Measurements from ENCODE around the gene ZMYND19. TPM values are rescaled to one million over a fixed set of nuclear protein-coding genes. Genes with fewer than 3 reads are reported as not detected.
"Not testable (repeated sequence)": the region's sequence is repeated elsewhere in the genome, so short reads cannot be mapped to it uniquely, and the experiment has no call there.

Gene ZMYND19
- total RNA-seq, 1 experiment from 2014 or later: 66.3 TPM

DNA sequence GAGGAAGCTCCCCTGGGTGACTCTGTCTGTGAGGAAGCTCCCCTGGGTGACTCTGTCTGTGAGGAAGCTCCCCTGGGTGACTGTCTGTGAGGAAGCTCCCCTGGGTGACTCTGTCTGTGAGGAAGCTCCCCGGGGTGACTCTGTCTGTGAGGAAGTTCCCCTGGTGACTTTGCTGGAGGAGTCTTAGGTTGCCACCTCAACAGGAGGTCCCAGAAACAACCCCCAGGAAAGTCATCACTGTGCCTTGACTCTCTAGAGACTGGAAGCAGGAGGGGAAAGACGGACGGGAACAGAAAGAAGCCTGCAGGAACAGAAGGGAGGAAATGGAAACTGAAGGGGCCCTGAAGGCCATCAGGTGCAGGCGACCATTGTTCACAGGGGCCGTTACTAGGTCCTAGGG, 21.9 kb downstream of the ZMYND19 start:
- H3K27me3 ChIP-seq (ENCODE audit: control insufficient read depth, insufficient read depth, low read length); H3K4me3 ChIP-seq (ENCODE audit: insufficient read depth, low read depth, low read length); DNase-seq: not testable (repeated sequence)
- H3K36me3 ChIP-seq (replicated peaks; ENCODE audit: control insufficient read depth, insufficient read depth, low read length): peaks cover 17% of the 10 kb centered on the region

DNA sequence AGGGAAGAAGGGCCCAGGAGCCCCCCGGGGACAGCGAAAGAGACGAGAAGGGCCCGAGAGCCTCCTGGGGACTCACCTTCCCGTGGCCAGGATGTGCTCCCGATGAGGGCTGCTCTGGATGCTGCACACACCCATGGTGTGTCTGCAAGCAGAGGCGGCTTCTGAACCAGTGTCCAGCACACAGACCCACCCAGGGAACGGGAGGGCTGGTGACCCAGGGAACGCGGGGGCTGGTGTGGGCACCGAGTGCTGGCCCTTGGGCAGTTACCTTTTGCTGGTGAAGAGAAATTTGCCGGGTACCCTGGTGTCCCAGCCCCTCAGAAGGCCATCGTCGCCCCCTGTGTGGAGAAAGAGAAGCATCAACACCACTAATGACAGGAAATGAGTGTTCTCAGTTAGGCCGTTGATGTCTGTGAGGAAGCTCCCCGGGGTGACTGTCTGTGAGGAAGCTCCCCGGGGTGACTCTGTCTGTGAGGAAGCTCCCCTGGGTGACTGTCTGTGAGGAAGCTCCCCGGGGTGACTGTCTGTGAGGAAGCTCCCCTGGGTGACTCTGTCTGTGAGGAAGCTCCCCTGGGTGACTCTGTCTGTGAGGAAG, 25.4 kb downstream of the ZMYND19 start:
- no peaks in the 10 kb centered on the region for H3K27me3 ChIP-seq (ENCODE audit: control insufficient read depth, insufficient read depth, low read length)
- no peak for DNase-seq
- no peak overlapping the region for H3K4me3 ChIP-seq (ENCODE audit: insufficient read depth, low read depth, low read length)
- H3K36me3 ChIP-seq (replicated peaks; ENCODE audit: control insufficient read depth, insufficient read depth, low read length): peaks cover 9% of the 10 kb centered on the region

DNA sequence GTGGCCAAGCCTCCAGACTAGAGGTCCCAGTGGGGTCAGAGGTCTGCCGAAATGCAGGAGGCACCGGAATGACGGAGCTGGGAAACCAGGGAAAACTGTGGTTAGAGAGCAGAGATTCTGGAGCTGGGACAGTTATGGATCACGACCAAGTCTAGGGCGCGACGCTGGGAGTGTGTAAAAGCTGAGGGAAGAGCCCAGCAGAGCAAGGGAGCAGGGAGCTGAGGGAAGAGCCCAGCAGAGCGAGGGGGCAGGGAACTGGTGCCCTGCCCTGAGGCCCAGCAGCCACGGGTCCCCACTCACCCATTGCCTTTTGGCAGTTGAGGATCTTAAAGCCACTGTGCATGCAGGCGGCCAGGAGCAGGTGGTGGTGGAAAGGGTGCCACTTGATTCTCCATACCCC, 26.2 kb downstream of the ZMYND19 start:
- DNase-seq: no peak
- Histone ChIP-seq H3K4me3 (ENCODE audit: insufficient read depth, low read depth, low read length) (no peak overlapping the region), H3K36me3 (replicated peaks; ENCODE audit: control insufficient read depth, insufficient read depth, low read length) (peaks cover 9% of the 10 kb centered on the region), H3K27me3 (ENCODE audit: control insufficient read depth, insufficient read depth, low read length) (no peaks in the 10 kb centered on the region)

DNA sequence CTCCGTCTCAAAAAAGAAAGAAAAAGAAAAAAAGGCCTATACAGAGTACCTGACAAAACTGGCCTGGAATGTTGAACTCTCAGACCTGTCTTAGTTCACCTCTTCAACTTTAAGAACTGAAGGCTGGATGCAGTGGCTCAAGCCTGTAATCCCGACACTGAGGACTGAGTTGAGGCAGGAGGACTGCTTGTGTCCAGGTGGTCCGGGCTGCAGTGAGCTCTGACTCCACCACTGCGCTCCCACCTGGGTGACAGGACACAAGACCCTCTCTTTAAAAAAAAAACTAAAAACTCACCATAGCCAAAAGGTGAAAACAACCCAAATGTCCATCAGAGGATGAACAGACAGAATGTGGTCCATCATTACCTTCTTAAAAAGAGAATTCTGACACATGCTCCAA, 32.2 kb downstream of the ZMYND19 start:
- Histone ChIP-seq H3K4me3 (ENCODE audit: insufficient read depth, low read depth, low read length) (no peak overlapping the region), H3K36me3 (replicated peaks; ENCODE audit: control insufficient read depth, insufficient read depth, low read length) (peaks cover 10% of the 10 kb centered on the region), H3K27me3 (ENCODE audit: control insufficient read depth, insufficient read depth, low read length) (no peaks in the 10 kb centered on the region)
- DNase-seq: no peak

DNA sequence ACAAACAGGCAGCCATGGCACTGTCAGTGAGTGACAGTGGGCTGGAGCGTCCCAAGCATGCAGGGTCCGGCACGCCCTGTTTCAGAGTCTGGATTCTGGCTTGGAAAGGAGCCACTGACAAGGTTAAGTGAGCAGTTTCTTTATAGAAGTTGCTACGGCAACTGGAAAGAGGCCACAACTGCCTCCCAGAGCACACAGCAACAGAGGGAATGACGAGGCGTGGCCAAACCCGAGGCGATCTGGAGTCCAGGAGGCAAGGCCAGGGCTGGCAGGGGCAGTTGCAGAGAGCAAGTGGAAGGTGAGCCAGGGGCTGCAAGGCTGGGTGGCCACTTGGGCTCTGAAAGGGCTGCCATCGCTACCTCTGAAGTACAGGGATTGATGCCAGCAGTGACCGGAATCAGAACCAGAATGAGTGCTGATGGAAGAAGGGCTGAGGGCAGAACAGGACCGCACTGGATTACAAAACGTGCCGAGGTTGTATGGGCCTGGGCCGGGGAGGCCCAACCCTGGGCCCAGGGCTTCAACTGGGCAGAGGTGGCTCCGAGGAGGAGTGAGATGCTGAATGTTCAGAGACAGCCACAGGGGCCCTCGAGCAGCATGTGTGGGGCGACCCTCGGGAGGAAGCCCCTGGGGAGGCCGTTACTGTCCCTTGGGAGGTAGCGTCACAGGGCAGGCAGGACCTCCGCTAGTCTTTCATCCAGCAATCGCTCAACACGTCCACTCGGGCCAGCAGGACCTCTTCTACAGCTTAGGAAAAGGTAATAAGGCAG, 34.1 kb downstream of the ZMYND19 start:
- Histone ChIP-seq H3K4me3 (ENCODE audit: insufficient read depth, low read depth, low read length) (no peak overlapping the region), H3K36me3 (replicated peaks; ENCODE audit: control insufficient read depth, insufficient read depth, low read length) (peaks cover 10% of the 10 kb centered on the region), H3K27me3 (ENCODE audit: control insufficient read depth, insufficient read depth, low read length) (no peaks in the 10 kb centered on the region)
- DNase-seq: no peak

DNA sequence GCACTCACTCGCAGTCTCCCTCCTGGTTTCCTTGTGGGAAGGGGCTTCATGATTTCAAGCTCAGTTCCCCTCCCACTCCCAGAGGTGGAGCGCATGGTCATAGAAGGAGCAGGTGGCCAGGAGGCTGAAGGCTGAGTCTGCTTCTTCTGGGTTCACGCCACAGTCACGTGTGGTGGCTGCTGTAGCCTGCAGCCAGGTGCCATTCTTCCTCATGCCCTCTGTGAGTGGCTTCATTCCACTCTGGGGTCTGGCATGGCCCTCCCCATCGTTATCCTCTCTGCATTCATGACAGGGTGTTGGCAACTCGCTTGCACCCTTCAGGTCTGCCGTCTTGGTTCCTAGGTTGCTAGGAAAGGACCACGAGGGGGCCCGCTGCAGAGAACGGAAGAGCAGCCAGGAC, 35.1 kb downstream of the ZMYND19 start:
- no peaks in the 10 kb centered on the region for H3K27me3 ChIP-seq (ENCODE audit: control insufficient read depth, insufficient read depth, low read length)
- no peak for DNase-seq

DNA sequence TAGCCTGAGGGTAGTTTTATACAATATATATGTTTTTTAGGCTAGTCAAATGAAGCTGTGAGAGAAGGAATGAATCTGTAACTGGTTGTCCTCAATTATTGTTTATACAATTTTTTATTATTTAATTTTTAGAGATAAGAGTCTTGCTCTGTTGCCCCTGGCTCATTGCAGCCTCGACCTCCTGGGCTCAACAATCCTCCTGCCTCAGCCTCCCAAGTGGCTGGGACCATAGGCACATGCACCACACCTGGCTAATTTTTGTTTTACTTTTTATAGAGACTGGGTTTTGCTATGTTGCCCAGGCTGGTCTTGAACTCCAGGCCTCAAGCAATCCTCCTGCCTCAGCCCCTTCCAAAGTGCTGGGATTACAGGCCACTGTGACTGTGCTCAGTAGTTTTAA, 36.0 kb downstream of the ZMYND19 start:
- peaks cover 10% of the 10 kb centered on the region for H3K36me3 ChIP-seq (replicated peaks; ENCODE audit: control insufficient read depth, insufficient read depth, low read length)
- no peak overlapping the region for H3K4me3 ChIP-seq (ENCODE audit: insufficient read depth, low read depth, low read length)
- no peak for DNase-seq
- no peaks in the 10 kb centered on the region for H3K27me3 ChIP-seq (ENCODE audit: control insufficient read depth, insufficient read depth, low read length)

More for the DNA sequence above, 35.1 kb downstream of the ZMYND19 start:
- Histone ChIP-seq H3K36me3 (replicated peaks; ENCODE audit: control insufficient read depth, insufficient read depth, low read length) (peaks cover 10% of the 10 kb centered on the region), H3K4me3 (ENCODE audit: insufficient read depth, low read depth, low read length) (no peak overlapping the region)

DNA sequence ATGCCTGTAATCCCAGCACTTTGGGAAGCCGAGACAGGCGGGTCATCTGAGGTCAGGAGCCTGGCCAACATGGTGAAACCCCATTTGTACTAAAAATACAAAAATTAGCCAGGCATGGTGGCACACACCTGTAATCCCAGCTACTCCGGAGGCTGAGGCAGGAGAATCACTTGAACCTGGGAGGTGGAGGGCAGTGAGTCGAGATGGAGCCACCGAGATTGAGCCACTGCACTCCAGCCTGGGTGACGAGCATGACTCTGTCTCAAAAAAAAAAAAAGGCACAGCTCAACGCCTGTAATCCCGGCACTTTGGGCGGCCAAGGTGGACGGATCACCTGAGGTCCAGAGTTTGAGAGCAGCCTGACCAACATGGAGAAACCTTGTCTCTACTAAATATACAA, 36.7 kb downstream of the ZMYND19 start:
- H3K36me3 ChIP-seq (replicated peaks; ENCODE audit: control insufficient read depth, insufficient read depth, low read length); H3K4me3 ChIP-seq (ENCODE audit: insufficient read depth, low read depth, low read length); DNase-seq; H3K27me3 ChIP-seq (ENCODE audit: control insufficient read depth, insufficient read depth, low read length): not testable (repeated sequence)

DNA sequence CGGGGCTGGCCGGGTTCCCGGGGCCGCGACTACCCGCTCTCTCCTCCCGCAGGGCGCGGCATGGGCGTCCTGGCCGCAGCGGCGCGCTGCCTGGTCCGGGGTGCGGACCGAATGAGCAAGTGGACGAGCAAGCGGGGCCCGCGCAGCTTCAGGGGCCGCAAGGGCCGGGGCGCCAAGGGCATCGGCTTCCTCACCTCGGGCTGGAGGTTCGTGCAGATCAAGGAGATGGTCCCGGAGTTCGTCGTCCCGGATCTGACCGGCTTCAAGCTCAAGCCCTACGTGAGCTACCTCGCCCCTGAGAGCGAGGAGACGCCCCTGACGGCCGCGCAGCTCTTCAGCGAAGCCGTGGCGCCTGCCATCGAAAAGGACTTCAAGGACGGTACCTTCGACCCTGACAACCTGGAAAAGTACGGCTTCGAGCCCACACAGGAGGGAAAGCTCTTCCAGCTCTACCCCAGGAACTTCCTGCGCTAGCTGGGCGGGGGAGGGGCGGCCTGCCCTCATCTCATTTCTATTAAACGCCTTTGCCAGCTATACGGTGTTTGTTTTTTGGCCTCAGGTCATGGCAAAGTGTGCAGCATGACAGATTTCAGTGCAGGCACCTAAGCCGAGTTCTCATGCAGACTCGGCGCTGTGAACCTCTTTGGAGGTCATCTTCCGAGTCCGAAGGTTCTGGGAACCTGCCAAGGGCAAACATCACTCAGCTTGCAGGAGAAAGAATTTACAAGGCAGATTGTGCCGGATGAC, 38.1 kb downstream of the ZMYND19 start:
- H3K36me3 ChIP-seq (replicated peaks; ENCODE audit: control insufficient read depth, insufficient read depth, low read length): peaks cover 6% of the 10 kb centered on the region
- H3K4me3 ChIP-seq (ENCODE audit: insufficient read depth, low read depth, low read length): peak overlapping the region; percentile 94
- DNase-seq: no peak
- no peaks in the 10 kb centered on the region for H3K27me3 ChIP-seq (ENCODE audit: control insufficient read depth, insufficient read depth, low read length)

DNA sequence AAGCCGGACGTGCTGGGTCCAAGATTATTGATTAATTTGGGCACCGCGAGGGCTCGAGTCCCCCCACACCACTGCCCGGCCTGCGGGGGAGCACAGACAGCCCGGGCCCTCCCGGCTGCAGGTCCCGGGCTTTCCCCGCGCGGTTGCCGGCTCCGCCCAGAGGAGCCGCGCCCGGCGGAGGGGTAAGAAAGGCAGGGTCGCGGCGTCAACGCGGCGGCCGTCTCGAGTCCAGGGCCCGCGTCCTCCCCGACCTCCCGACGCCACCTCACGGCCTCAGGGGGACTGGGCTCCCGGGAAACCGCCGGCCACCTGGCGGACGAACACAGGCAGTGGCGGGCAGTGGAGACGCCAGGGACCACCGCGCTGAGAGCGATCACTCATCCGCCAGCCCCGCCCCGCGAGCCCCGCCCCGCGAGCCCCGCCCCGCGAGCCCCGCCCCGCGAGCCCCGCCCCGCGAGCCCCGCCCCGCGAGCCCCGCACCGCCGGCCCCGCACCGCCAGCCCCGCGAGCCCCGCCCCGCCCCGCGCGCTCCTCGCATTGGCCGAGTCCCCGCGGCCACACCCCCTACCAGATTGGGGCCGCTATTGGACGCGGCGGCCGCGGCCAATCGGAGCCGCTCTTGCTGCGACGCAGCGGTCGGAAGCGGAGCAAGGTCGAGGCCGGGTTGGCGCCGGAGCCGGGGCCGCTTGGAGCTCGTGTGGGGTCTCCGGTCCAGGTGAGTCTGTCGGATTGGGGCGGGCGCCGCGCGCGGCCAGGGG, 38.9 kb downstream of the ZMYND19 start, which contains the start of gene MRPL41:
Gene MRPL41 (plus strand): TSS at position 616 of the 758 bp plus-strand sequence. CDS start 203 bp downstream, outside the sequence.
- Histone ChIP-seq H3K4me3 (ENCODE audit: insufficient read depth, low read depth, low read length) (peak within 1 kb of the TSS; percentile 94), H3K27me3 (ENCODE audit: control insufficient read depth, insufficient read depth, low read length) (no peaks in the 10 kb centered on the region), H3K36me3 (replicated peaks; ENCODE audit: control insufficient read depth, insufficient read depth, low read length) (peaks cover 6% of the 10 kb centered on the region)
- DNase-seq: peak; percentile 100

DNA sequence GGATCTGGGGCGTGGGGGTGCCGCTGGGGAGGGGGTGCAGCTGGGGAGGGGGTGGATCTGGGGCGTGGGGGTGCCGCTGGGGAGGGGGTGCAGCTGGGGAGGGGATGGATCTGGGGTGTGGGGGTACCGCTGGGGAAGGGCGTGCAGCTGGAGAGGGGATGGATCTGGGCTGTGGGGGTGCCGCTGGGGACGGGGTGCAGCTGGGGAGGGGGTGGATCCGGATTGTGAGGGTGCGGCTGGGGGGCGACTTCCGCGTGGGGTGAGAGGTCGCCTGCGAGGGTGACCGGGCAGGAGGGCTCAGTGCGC, 39.4 kb downstream of the ZMYND19 start:
- H3K27me3 ChIP-seq (ENCODE audit: control insufficient read depth, insufficient read depth, low read length); H3K36me3 ChIP-seq (replicated peaks; ENCODE audit: control insufficient read depth, insufficient read depth, low read length): not testable (repeated sequence)
- H3K4me3 ChIP-seq (ENCODE audit: insufficient read depth, low read depth, low read length): peak overlapping the region; percentile 62
- DNase-seq: peak; percentile 80

DNA sequence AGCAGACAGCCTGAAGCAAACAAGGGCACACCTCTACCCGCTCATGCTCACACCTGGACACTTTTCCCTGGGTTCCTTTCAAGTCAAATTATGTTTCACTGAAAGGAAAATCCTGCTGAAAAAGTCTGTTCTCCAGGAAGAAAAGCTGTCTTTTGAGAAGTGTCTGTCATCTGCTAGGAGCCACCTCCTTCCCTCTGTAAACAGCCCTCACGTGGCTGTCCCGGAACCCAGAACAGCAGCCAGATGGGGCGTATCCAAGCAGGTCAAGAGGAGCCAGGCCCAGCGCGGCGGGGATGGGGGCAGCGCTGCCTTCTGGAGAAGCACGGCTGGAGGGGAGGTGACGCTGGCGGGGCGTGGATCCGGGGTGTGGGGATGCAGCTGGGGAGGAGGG, 40.1 kb downstream of the ZMYND19 start, which contains the start of gene PNPLA7:
Gene PNPLA7 (minus strand): TSS at position 172 of the 391 bp plus-strand sequence. CDS start 205 bp downstream, outside the sequence.
- peak within 1 kb of the TSS; percentile 62 for H3K4me3 ChIP-seq (ENCODE audit: insufficient read depth, low read depth, low read length)
- peaks cover 3% of the 10 kb centered on the region for H3K36me3 ChIP-seq (replicated peaks; ENCODE audit: control insufficient read depth, insufficient read depth, low read length)
- peak; percentile 94 for DNase-seq
- H3K27me3 ChIP-seq (ENCODE audit: control insufficient read depth, insufficient read depth, low read length): no peaks in the 10 kb centered on the region

DNA sequence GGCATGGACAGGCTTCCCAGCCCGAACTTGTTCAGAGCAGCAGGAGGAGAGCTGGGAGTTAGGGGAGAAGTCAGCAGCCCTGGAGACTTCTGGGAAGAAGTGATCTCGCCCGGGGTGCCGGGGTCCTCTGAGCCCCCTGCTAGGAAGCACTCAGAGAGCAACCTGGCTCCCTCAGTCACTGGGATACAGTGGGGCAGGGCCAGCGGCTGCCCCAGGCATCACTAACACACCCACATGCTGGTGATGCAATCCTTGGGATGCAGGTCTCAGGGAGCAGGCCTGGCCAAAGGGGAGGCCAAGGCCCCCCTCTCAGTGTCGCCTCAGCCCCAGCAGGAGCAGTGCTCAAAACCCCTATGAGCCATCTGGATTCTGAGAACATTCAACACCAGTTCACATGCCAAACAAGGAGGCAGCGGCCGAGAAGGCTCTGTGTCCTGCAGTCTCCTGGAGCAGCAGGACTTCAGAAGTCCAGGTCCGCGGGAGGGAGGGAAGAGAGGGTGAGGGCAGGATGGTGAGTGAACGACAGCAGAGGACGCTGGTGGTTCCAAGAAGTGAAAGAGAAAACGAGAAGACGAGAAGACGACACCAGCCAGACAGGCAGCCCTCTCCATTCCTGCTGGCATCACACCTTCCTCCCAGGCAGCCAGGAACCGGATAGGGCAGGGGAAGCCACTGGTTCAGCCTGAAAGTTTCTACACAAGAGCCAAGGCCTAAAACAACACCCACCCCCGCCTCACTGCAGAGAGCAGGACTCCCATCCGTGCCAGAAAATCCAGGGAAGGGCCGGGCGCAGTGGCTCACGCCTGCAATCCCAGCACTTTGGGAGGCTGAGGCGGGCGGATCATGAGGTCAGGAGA, 42.4 kb downstream of the ZMYND19 start:
- no peak overlapping the region for H3K4me3 ChIP-seq (ENCODE audit: insufficient read depth, low read depth, low read length)
- H3K27me3 ChIP-seq (ENCODE audit: control insufficient read depth, insufficient read depth, low read length): no peaks in the 10 kb centered on the region
- no peaks in the 10 kb centered on the region for H3K36me3 ChIP-seq (replicated peaks; ENCODE audit: control insufficient read depth, insufficient read depth, low read length)
- no peak for DNase-seq

DNA sequence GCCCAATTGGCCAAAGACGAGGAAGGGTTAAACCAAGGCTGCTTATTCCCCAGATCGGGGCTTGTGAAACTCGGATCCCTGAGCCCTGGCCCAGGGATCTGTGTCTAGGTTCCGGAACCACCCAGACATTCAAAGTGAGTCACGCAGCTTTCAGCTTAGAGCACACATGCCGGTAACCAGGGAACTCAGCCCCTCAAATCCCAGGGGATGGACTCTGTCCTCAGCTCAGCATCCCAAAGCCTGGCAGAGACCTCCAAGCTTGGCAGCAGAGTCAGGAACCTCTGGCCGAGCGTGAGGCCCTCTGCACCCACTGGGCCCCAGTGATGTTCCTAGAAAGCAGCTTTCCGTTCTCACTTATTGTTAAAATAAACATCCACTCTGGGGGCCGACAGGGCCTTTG, 45.2 kb downstream of the ZMYND19 start:
- Histone ChIP-seq H3K4me3 (ENCODE audit: insufficient read depth, low read depth, low read length) (no peak overlapping the region), H3K36me3 (replicated peaks; ENCODE audit: control insufficient read depth, insufficient read depth, low read length) (no peaks in the 10 kb centered on the region), H3K27me3 (ENCODE audit: control insufficient read depth, insufficient read depth, low read length) (no peaks in the 10 kb centered on the region)
- no peak for DNase-seq
